ENCODE data around the gene PACC1. TPM values are rescaled to one million over a fixed set of nuclear protein-coding genes. Genes with fewer than 3 reads are reported as not detected.

PACC1 gene
- total RNA-seq, 1 donor from 2014 or later, result 2.6 TPM

DNA sequence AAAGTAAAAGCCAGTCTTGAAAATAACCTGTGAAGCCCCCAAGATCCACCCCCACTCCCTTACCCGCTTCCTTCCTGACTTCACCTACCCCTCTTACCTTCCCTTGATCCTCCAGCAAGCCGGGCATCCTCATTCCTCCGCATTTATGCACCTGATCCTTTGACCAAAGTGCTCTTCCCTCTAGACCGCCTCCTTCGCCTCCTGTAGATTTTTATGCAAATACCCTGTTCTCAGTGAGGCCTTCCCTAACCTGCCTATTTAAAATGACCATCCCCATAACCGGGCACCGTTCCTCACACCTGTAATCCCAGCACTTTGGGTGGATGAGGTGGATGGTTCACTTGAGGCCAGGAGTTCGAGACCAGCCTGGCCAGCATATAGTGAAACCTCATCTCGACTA lies 17.0 kb upstream of the PACC1 start:
- DNase-seq, result no peak
- Histone ChIP-seq H3K4me1 (peaks cover 36% of the 10 kb centered on the region), H3K4me3 (no peak overlapping the region), H3K9me3 (replicated peaks) (no peaks in the 10 kb centered on the region), H3K27me3 (ENCODE audit: low read depth) (no peaks in the 10 kb centered on the region), H3K36me3 (no peaks in the 10 kb centered on the region), H3K27ac (replicated peaks) (peak overlapping the region; percentile 14)
- no peak for TF ChIP-seq CTCF (IDR thresholded peaks at IDR 0.05; ENCODE audit: borderline replicate concordance)
- intact Hi-C loops (cut with micrococcal nuclease), result no loop called here

DNA sequence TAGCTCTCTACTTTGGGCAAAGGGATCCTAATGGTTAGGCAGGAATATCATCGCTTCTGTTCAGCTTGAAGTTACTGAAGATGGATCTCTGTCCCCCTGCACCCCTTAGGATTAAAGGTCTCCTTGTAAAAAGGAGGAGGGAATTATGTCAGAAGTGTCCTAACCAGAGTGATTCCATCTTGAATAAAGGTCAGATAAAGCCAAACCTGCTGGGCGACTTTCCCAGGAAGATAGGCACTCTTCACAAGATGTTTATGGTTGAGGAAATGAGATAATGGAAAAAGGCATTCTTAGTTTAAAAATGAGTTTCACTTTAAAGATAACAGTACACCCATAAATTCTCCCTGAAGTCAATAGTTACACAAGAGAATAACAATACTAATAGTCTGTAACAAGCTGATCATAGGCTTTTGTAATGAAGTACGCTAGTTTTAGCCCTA lies 16.3 kb upstream of the PACC1 start:
- Histone ChIP-seq H3K4me1 (peaks cover 36% of the 10 kb centered on the region), H3K27ac (replicated peaks) (peak overlapping the region; percentile 14), H3K27me3 (ENCODE audit: low read depth) (no peaks in the 10 kb centered on the region), H3K9me3 (replicated peaks) (no peaks in the 10 kb centered on the region), H3K4me3 (no peak overlapping the region), H3K36me3 (no peaks in the 10 kb centered on the region)
- TF ChIP-seq CTCF (IDR thresholded peaks at IDR 0.05; ENCODE audit: borderline replicate concordance), result no peak
- intact Hi-C loops (cut with micrococcal nuclease), result no loop called here
- DNase-seq, result no peak

DNA sequence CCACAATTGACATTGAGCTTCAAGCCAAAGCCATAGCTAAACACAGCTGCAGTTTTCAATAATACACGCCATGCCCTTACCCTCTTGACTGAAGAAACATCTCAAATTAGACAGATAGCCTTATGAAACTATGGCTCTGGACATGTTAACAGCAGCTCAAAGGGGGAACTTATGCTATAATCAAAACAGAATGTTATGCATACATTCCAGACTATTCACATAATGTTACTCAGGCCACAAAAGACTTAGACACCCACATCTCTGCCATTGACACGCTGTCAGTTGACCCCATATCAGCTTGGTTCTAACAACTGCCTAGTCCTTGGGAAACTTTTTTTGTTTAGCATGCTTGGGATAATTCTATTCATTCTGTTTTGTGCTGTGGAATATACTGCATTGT lies 15.7 kb upstream of the PACC1 start:
- intact Hi-C loops (cut with micrococcal nuclease), result no loop called here
- peaks cover 36% of the 10 kb centered on the region for H3K4me1 ChIP-seq
- H3K27ac ChIP-seq (replicated peaks), result no peak overlapping the region
- H3K36me3 ChIP-seq, result no peaks in the 10 kb centered on the region
- no peak for DNase-seq
- H3K4me3 ChIP-seq, result no peak overlapping the region
- TF ChIP-seq CTCF (IDR thresholded peaks at IDR 0.05; ENCODE audit: borderline replicate concordance), result no peak
- H3K27me3 ChIP-seq (ENCODE audit: low read depth), result no peaks in the 10 kb centered on the region
- H3K9me3 ChIP-seq (replicated peaks), result no peaks in the 10 kb centered on the region

DNA sequence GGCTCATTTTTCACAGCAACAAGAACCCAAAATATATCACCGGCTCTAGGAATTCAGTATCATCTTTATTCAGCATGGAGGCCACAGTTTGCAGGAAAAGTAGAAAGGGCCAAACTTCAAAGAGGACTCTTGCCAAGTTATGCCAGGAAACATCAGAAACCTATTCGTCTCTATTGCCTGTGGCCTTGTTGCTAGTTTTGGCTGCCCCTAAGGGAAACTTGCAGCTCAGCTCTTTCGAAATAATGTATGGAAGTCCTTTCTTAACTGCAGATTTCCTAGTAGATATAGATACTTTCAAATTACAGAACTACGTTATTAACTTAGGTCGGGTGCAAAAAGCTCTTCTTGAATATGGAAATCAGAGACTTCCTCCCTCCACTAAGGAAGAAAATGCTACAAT lies 13.8 kb upstream of the PACC1 start:
- TF ChIP-seq CTCF (IDR thresholded peaks at IDR 0.05; ENCODE audit: borderline replicate concordance), result no peak
- intact Hi-C loops (cut with micrococcal nuclease), result no loop called here
- Histone ChIP-seq H3K27ac (replicated peaks) (no peak overlapping the region), H3K27me3 (ENCODE audit: low read depth) (no peaks in the 10 kb centered on the region), H3K9me3 (replicated peaks) (no peaks in the 10 kb centered on the region), H3K4me3 (no peak overlapping the region), H3K4me1 (peaks cover 23% of the 10 kb centered on the region), H3K36me3 (no peaks in the 10 kb centered on the region)
- DNase-seq, result no peak

GRCh38 chr1:212423879-212424278 lies 9.2 kb upstream of the PACC1 start:
- no peaks in the 10 kb centered on the region for H3K27me3 ChIP-seq (ENCODE audit: low read depth)
- H3K36me3 ChIP-seq, result no peaks in the 10 kb centered on the region
- intact Hi-C loops (cut with micrococcal nuclease), result no loop called here
- no peak for DNase-seq
- H3K27ac ChIP-seq (replicated peaks), result no peak overlapping the region
- no peaks in the 10 kb centered on the region for H3K9me3 ChIP-seq (replicated peaks)
- no peaks in the 10 kb centered on the region for H3K4me1 ChIP-seq
- H3K4me3 ChIP-seq, result no peak overlapping the region
- TF ChIP-seq CTCF (IDR thresholded peaks at IDR 0.05; ENCODE audit: borderline replicate concordance), result no peak

GRCh38 chr1:212421165-212421564 lies 6.5 kb upstream of the PACC1 start:
- Histone ChIP-seq H3K27ac (replicated peaks) (no peak overlapping the region), H3K27me3 (ENCODE audit: low read depth) (no peaks in the 10 kb centered on the region), H3K4me3 (no peak overlapping the region), H3K36me3 (no peaks in the 10 kb centered on the region), H3K9me3 (replicated peaks) (no peaks in the 10 kb centered on the region), H3K4me1 (no peaks in the 10 kb centered on the region)
- no peak for DNase-seq
- no peak for TF ChIP-seq CTCF (IDR thresholded peaks at IDR 0.05; ENCODE audit: borderline replicate concordance)
- intact Hi-C loops (cut with micrococcal nuclease), result no loop called here
